HepG2 (cell line): ENCODE measurements around the gene TPD52L2. TPM values are rescaled to one million over a fixed set of nuclear protein-coding genes. Genes with fewer than 3 reads are reported as not detected.
A peak's percentile ranks its signal among the peaks of the same experiment; 100 is the strongest.

Experiments
- ELF1 ChIP-seq: sonication (generic); formaldehyde crosslinking; IDR thresholded peaks from 2 replicates; pipeline ENCODE4 v1.4.0; 2020; ENCODE audit warnings: missing genetic modification reagents
- GATA4 ChIP-seq: sonication (generic); IDR thresholded peaks from 2 replicates; pipeline ENCODE4 v1.6.1; 2016; ENCODE audit warnings: antibody characterized with exemption, low read depth, borderline replicate concordance
- HNF1A ChIP-seq, 2 experiments: sonication (generic) in 1 of 2; formaldehyde crosslinking in 1 of 2; IDR thresholded peaks; 2 replicates each; pipeline versions ENCODE4 v1.4.0 to v1.6.1; 2016 to 2020; ENCODE audit warnings: borderline replicate concordance in 1 of 2, low read depth in 1 of 2, mild to moderate bottlenecking in 1 of 2, missing genetic modification reagents in 1 of 2
- KDM5B ChIP-seq: sonication (generic); formaldehyde crosslinking; IDR thresholded peaks from 2 replicates; pipeline ENCODE4 v1.4.0; 2020; ENCODE audit warnings: missing genetic modification reagents, mild to moderate bottlenecking, borderline replicate concordance
- MTA1 ChIP-seq: sonication (generic); formaldehyde crosslinking; IDR thresholded peaks from 2 replicates; pipeline ENCODE4 v1.4.0; 2020; ENCODE audit warnings: missing genetic modification reagents, mild to moderate bottlenecking, borderline replicate concordance
- REST ChIP-seq, 2 experiments: IDR thresholded peaks; 2 replicates each; pipeline ENCODE4 v1.6.1; 2011 to 2012; ENCODE audit warnings: low read length in 2 of 2, borderline replicate concordance in 1 of 2, low read depth in 1 of 2, mild to moderate bottlenecking in 1 of 2, moderate library complexity in 1 of 2
- SSRP1 ChIP-seq: IDR thresholded peaks from 2 replicates; pipeline ENCODE4 v1.6.1; 2016; ENCODE audit warnings: control low read depth
- ZNF331 ChIP-seq: sonication (generic); formaldehyde crosslinking; IDR thresholded peaks from 2 replicates; pipeline ENCODE4 v1.4.0; 2020; ENCODE audit warnings: missing genetic modification reagents
- ZNF562 ChIP-seq: sonication (generic); formaldehyde crosslinking; IDR thresholded peaks from 2 replicates; pipeline ENCODE4 v1.8.0; 2022; ENCODE audit warnings: missing genetic modification reagents, borderline replicate concordance
- ZNF687 ChIP-seq: sonication (generic); formaldehyde crosslinking; IDR thresholded peaks from 2 replicates; pipeline ENCODE4 v1.5.1; 2020; ENCODE audit warnings: mild to moderate bottlenecking, missing genetic modification reagents, moderate library complexity
- polyA plus RNA-seq, 8 experiments: library from polyadenylated mRNA; depleted of rRNA in 3 of 8; stranded (reverse) in 7 of 8; unstranded in 1 of 8; fragments of >200 nt; fragmentation: Illumina TruSeq in 4 of 8; extraction: Trizol in 4 of 8; gene quantifications; 2 replicates each; pipeline versions ENCODE4 v1.2.1 to v1.2.3, GENCODE V29; 2011 to 2016; ENCODE audit warnings: low read depth in 4 of 8, missing spikeins in 1 of 8, mixed read lengths in 1 of 8; ENCODE audit not compliant: insufficient read depth in 1 of 8
- total RNA-seq, 5 experiments: library from RNA; depleted of rRNA; stranded (reverse); fragments of >200 nt; fragmentation: Illumina TruSeq; extraction: Trizol; gene quantifications; 2 replicates each; pipeline ENCODE4 v1.2.3, GENCODE V29; 2016; ENCODE audit warnings: low read depth in 1 of 5

The TPD52L2 gene
- total and polyA plus RNA-seq, 2 of the 13 experiments (the other 11 are each of a cell fraction or from before 2014, with no cell fraction given): 156 to 184 TPM

- peak in 1 of 2 experiments; percentile 56; a peak in 3 of 4 replicates for TF ChIP-seq REST (IDR thresholded peaks at IDR 0.05; ENCODE audit: borderline replicate concordance in 1 of 2, low read depth in 1 of 2, low read length in 2 of 2)
- TF ChIP-seq HNF1A (IDR thresholded peaks at IDR 0.05; ENCODE audit: low read depth): no peak
- 0 out of 2 replicates have a peak, but pooled peaks have one; percentile 0 for TF ChIP-seq HNF1A (CRISPR knock-in tag; IDR thresholded peaks at IDR 0.05; ENCODE audit: borderline replicate concordance)
- peak; percentile 5; the same call in 1 of the 2 replicates for TF ChIP-seq MTA1 (CRISPR knock-in tag)
- TF ChIP-seq ZNF562 (CRISPR knock-in tag): no peak
- no peak for TF ChIP-seq ZNF331
- no peak for TF ChIP-seq GATA4
- no peak for TF ChIP-seq ELF1 (CRISPR knock-in tag)
- 0 out of 2 replicates have a peak, but pooled peaks have one; percentile 18 for TF ChIP-seq KDM5B (CRISPR knock-in tag)
- 0 out of 2 replicates have a peak, but pooled peaks have one; percentile 28 for TF ChIP-seq ZNF687 (CRISPR knock-in tag)
- TF ChIP-seq SSRP1 (CRISPR knock-in tag): peak; percentile 42; the same call in 1 of the 2 replicates
These were observed 16.6 kb downstream of the TPD52L2 start (continued) for GRCh38 chr20:63881451-63882226.
